Upper lobe of left lung (tissue), 4 donors: ENCODE measurements around the gene NT5C.

Experiments
- CTCF ChIP-seq, 6 experiments: fragments of 450-650 bp in 4 of 6; fragments of 200-600 bp in 2 of 6; sonication (generic) in 2 of 6; IDR thresholded peaks; one replicate each; pipeline ENCODE4 v1.5.1; 2016 to 2019; ENCODE audit warnings: antibody characterized with exemption in 6 of 6
- EP300 ChIP-seq, 4 donors: sonication (generic); formaldehyde crosslinking; IDR thresholded peaks; one replicate each; pipeline ENCODE4 v1.5.1; 2017; ENCODE audit warnings: antibody characterized with exemption in 4 of 4, control low read depth in 2 of 4
- POLR2A ChIP-seq, 4 donors: fragments of 450-650 bp; IDR thresholded peaks; one replicate each; pipeline ENCODE4 v1.5.1; 2016 to 2017; ENCODE audit warnings: antibody characterized with exemption in 4 of 4, mild to moderate bottlenecking in 2 of 4

- TF ChIP-seq CTCF (IDR thresholded peaks at IDR 0.05) (no peak), EP300 (IDR thresholded peaks at IDR 0.05) (no peak), POLR2A (IDR thresholded peaks at IDR 0.05) (peak in 1 of 4 donors; percentile 11)
Measured at GRCh38 chr17:75108193-75108592, 23.3 kb downstream of the NT5C start.
